ENCODE measurements around the gene DRG2.

Gene DRG2

GRCh38 chr17:18146259-18146658, 58.5 kb downstream of the DRG2 start:
- DNase-seq (ENCODE audit: low read depth in 1 of 2, low spot score in 1 of 2): no peak
- no peak for TF ChIP-seq GABPA (IDR thresholded peaks at IDR 0.05; ENCODE audit: low read depth)
- Histone ChIP-seq H3K27me3 (ENCODE audit: insufficient read depth, poor library complexity, severe bottlenecking) (no peaks in the 10 kb centered on the region), H3K27ac (replicated peaks) (no peak overlapping the region), H3K4me3 (replicated peaks; ENCODE audit: insufficient read depth, low read length) (no peak overlapping the region)

GRCh38 chr17:18146980-18147379, 59.2 kb downstream of the DRG2 start:
- Histone ChIP-seq H3K27me3 (ENCODE audit: insufficient read depth, poor library complexity, severe bottlenecking) (no peaks in the 10 kb centered on the region), H3K27ac (replicated peaks) (no peak overlapping the region), H3K4me3 (replicated peaks; ENCODE audit: insufficient read depth, low read length) (no peak overlapping the region)
- TF ChIP-seq CTCF (IDR thresholded peaks at IDR 0.05; ENCODE audit: insufficient read depth, low read length) (no peak), SPI1 (IDR thresholded peaks at IDR 0.05; ENCODE audit: borderline replicate concordance, low read depth) (no peak), GABPA (IDR thresholded peaks at IDR 0.05; ENCODE audit: low read depth) (no peak), POLR2AphosphoS5 (IDR thresholded peaks at IDR 0.05; ENCODE audit: low read depth) (no peak), REST (IDR thresholded peaks at IDR 0.05; ENCODE audit: insufficient replicate concordance, low read depth) (no peak)
- no peak for DNase-seq (ENCODE audit: low read depth in 1 of 2, low spot score in 1 of 2)

- H3K4me3 ChIP-seq (replicated peaks; ENCODE audit: insufficient read depth, low read length): no peak overlapping the region
- no peak for DNase-seq (ENCODE audit: low read depth in 1 of 2, low spot score in 1 of 2)
- H3K27me3 ChIP-seq (ENCODE audit: insufficient read depth, poor library complexity, severe bottlenecking): no peaks in the 10 kb centered on the region
- TF ChIP-seq SPI1 (IDR thresholded peaks at IDR 0.05; ENCODE audit: borderline replicate concordance, low read depth) (no peak), POLR2AphosphoS5 (IDR thresholded peaks at IDR 0.05; ENCODE audit: low read depth) (no peak), CTCF (IDR thresholded peaks at IDR 0.05; ENCODE audit: insufficient read depth, low read length) (no peak), REST (IDR thresholded peaks at IDR 0.05; ENCODE audit: insufficient replicate concordance, low read depth) (no peak), GABPA (IDR thresholded peaks at IDR 0.05; ENCODE audit: low read depth) (no peak)
- H3K27ac ChIP-seq (replicated peaks): no peak overlapping the region
These were observed 60.8 kb downstream of the DRG2 start for GRCh38 chr17:18148586-18148985.

GRCh38 chr17:18151290-18151689, 63.5 kb downstream of the DRG2 start:
- Histone ChIP-seq H3K27ac (replicated peaks) (no peak overlapping the region), H3K4me3 (replicated peaks; ENCODE audit: insufficient read depth, low read length) (no peak overlapping the region), H3K27me3 (ENCODE audit: insufficient read depth, poor library complexity, severe bottlenecking) (no peaks in the 10 kb centered on the region)
- DNase-seq (ENCODE audit: low read depth in 1 of 2, low spot score in 1 of 2): no peak
- TF ChIP-seq CTCF (IDR thresholded peaks at IDR 0.05; ENCODE audit: insufficient read depth, low read length) (no peak), REST (IDR thresholded peaks at IDR 0.05; ENCODE audit: insufficient replicate concordance, low read depth) (no peak)

All from HL-60 (cell line).